ENCODE results near the gene SART1.

SART1 gene

GRCh38 chr11:65941720-65942310 lies 19.7 kb upstream of the SART1 start:
- no peak for TF ChIP-seq CTCF (IDR thresholded peaks at IDR 0.05; ENCODE audit: insufficient read depth, low read length, poor library complexity, severe bottlenecking)

GRCh38 chr11:65942531-65942930 lies 19.0 kb upstream of the SART1 start:
- TF ChIP-seq CTCF (IDR thresholded peaks at IDR 0.05; ENCODE audit: insufficient read depth, low read length, poor library complexity, severe bottlenecking) = no peak
- Histone ChIP-seq H3K36me3 (ENCODE audit: control insufficient read depth, insufficient read depth, low read length) (no peaks in the 10 kb centered on the region), H3K27me3 (replicated peaks; ENCODE audit: control insufficient read depth, insufficient read depth, low read length) (no peaks in the 10 kb centered on the region), H3K4me3 (replicated peaks; ENCODE audit: low read depth, low read length) (no peak overlapping the region)
- DNase-seq (ENCODE audit: extremely low read depth, insufficient read length) = no peak

More at GRCh38 chr11:65941720-65942310, 19.7 kb upstream of the SART1 start:
- Histone ChIP-seq H3K36me3 (ENCODE audit: control insufficient read depth, insufficient read depth, low read length) (no peaks in the 10 kb centered on the region), H3K4me3 (replicated peaks; ENCODE audit: low read depth, low read length) (no peak overlapping the region), H3K27me3 (replicated peaks; ENCODE audit: control insufficient read depth, insufficient read depth, low read length) (no peaks in the 10 kb centered on the region)
- no peak for DNase-seq (ENCODE audit: extremely low read depth, insufficient read length)

GRCh38 chr11:65944191-65944590 lies 17.3 kb upstream of the SART1 start:
- H3K27me3 ChIP-seq (replicated peaks; ENCODE audit: control insufficient read depth, insufficient read depth, low read length) = no peaks in the 10 kb centered on the region
- no peaks in the 10 kb centered on the region for H3K36me3 ChIP-seq (ENCODE audit: control insufficient read depth, insufficient read depth, low read length)
- no peak for DNase-seq (ENCODE audit: extremely low read depth, insufficient read length)
- no peak for TF ChIP-seq CTCF (IDR thresholded peaks at IDR 0.05; ENCODE audit: insufficient read depth, low read length, poor library complexity, severe bottlenecking)
- H3K4me3 ChIP-seq (replicated peaks; ENCODE audit: low read depth, low read length) = no peak overlapping the region

- DNase-seq (ENCODE audit: extremely low read depth, insufficient read length) = no peak
- Histone ChIP-seq H3K4me3 (replicated peaks; ENCODE audit: low read depth, low read length) (no peak overlapping the region), H3K27me3 (replicated peaks; ENCODE audit: control insufficient read depth, insufficient read depth, low read length) (no peaks in the 10 kb centered on the region), H3K36me3 (ENCODE audit: control insufficient read depth, insufficient read depth, low read length) (no peaks in the 10 kb centered on the region)
- no peak for TF ChIP-seq CTCF (IDR thresholded peaks at IDR 0.05; ENCODE audit: insufficient read depth, low read length, poor library complexity, severe bottlenecking)
Measured at GRCh38 chr11:65944767-65945166, 16.8 kb upstream of the SART1 start.

- TF ChIP-seq CTCF (IDR thresholded peaks at IDR 0.05; ENCODE audit: insufficient read depth, low read length, poor library complexity, severe bottlenecking) = no peak
- Histone ChIP-seq H3K36me3 (ENCODE audit: control insufficient read depth, insufficient read depth, low read length) (no peaks in the 10 kb centered on the region), H3K27me3 (replicated peaks; ENCODE audit: control insufficient read depth, insufficient read depth, low read length) (no peaks in the 10 kb centered on the region), H3K4me3 (replicated peaks; ENCODE audit: low read depth, low read length) (no peak within 1 kb of the TSS)
- DNase-seq (ENCODE audit: extremely low read depth, insufficient read length) = no peak
Measured at GRCh38 chr11:65945430-65945911, 16.1 kb upstream of the SART1 start, which contains the start of gene TSGA10IP. Gene TSGA10IP, plus strand, starts transcription at chr11:65945480. Its CDS starts 196 bp downstream, at chr11:65945676.

Data from GM06990 (cell line).